HUES6 (cell line): ENCODE results near the gene PTPRS.
"Not testable (repeated sequence)": the region's sequence is repeated elsewhere in the genome, so short reads cannot be mapped to it uniquely, and the experiment has no call there.

Experiments used
- H3K27ac ChIP-seq: 2 replicates; pipeline ENCODE4 v1.7.0; 2013; ENCODE audit warnings: low read depth, mild to moderate bottlenecking, low read length, inconsistent platforms
- H3K27me3 ChIP-seq: 2 replicates; pipeline ENCODE4 v1.6.1; 2013; ENCODE audit warnings: low read length; ENCODE audit not compliant: control insufficient read depth, insufficient read depth
- H3K36me3 ChIP-seq: 2 replicates; pipeline ENCODE4 v1.6.1; 2013; ENCODE audit warnings: low read length; ENCODE audit not compliant: control insufficient read depth, insufficient read depth
- H3K4me1 ChIP-seq: 2 replicates; pipeline ENCODE4 v1.6.1; 2013; ENCODE audit warnings: low read length; ENCODE audit not compliant: control insufficient read depth, insufficient read depth
- H3K4me3 ChIP-seq: 2 replicates; pipeline ENCODE4 v1.5.1; 2013; ENCODE audit warnings: low read depth, low read length
- H3K9ac ChIP-seq: one replicate; pipeline ENCODE4 v1.6.1; 2013; ENCODE audit warnings: mild to moderate bottlenecking, low read length
- H3K9me3 ChIP-seq: 2 replicates; pipeline ENCODE4 v1.6.1; 2013; ENCODE audit warnings: low read depth, low read length; ENCODE audit not compliant: control insufficient read depth, insufficient read depth

PTPRS gene

GRCh38 chr19:5332501-5332900 lies 8.1 kb downstream of the PTPRS start:
- peaks cover 12% of the 10 kb centered on the region; the same call in 1 of the 2 replicates for H3K27me3 ChIP-seq
- no peak overlapping the region for H3K4me3 ChIP-seq
- H3K4me1 ChIP-seq: peaks cover 10% of the 10 kb centered on the region
- H3K27ac ChIP-seq: no peak overlapping the region
- no peak overlapping the region for H3K9ac ChIP-seq
- H3K9me3 ChIP-seq: no peaks in the 10 kb centered on the region
- H3K36me3 ChIP-seq: peaks cover 18% of the 10 kb centered on the region

- peaks cover 18% of the 10 kb centered on the region for H3K36me3 ChIP-seq
- no peak overlapping the region for H3K9ac ChIP-seq
- no peaks in the 10 kb centered on the region for H3K9me3 ChIP-seq
- H3K4me1 ChIP-seq: peaks cover 5% of the 10 kb centered on the region
- peaks cover 5% of the 10 kb centered on the region; the same call in 1 of the 2 replicates for H3K27me3 ChIP-seq
- no peak overlapping the region for H3K27ac ChIP-seq
- H3K4me3 ChIP-seq: no peak overlapping the region
Observed at GRCh38 chr19:5331790-5332189, 8.8 kb downstream of the PTPRS start.

GRCh38 chr19:5330307-5330720 lies 10.3 kb downstream of the PTPRS start:
- Histone ChIP-seq H3K4me3 (no peak overlapping the region), H3K9me3 (no peaks in the 10 kb centered on the region), H3K27ac (no peak overlapping the region), H3K9ac (no peak overlapping the region), H3K4me1 (no peaks in the 10 kb centered on the region), H3K27me3 (no peaks in the 10 kb centered on the region), H3K36me3 (peaks cover 18% of the 10 kb centered on the region)

GRCh38 chr19:5329141-5329540 lies 11.5 kb downstream of the PTPRS start:
- Histone ChIP-seq H3K27me3 (no peaks in the 10 kb centered on the region), H3K4me1 (no peaks in the 10 kb centered on the region), H3K4me3 (no peak overlapping the region), H3K27ac (no peak overlapping the region), H3K9me3 (no peaks in the 10 kb centered on the region), H3K36me3 (peaks cover 20% of the 10 kb centered on the region), H3K9ac (no peak overlapping the region)

GRCh38 chr19:5328407-5328806 lies 12.2 kb downstream of the PTPRS start:
- H3K36me3 ChIP-seq: peaks cover 20% of the 10 kb centered on the region
- H3K9ac ChIP-seq, H3K4me1 ChIP-seq, H3K27me3 ChIP-seq, H3K27ac ChIP-seq, H3K9me3 ChIP-seq, H3K4me3 ChIP-seq: not testable (repeated sequence)

- H3K9ac ChIP-seq: no peak overlapping the region
- no peak overlapping the region for H3K27ac ChIP-seq
- H3K4me3 ChIP-seq: no peak overlapping the region
- H3K36me3 ChIP-seq: peaks cover 19% of the 10 kb centered on the region
- H3K27me3 ChIP-seq: no peaks in the 10 kb centered on the region
- H3K4me1 ChIP-seq: 0 out of 2 replicates have a peak, but pooled peaks cover 2% of the 10 kb centered on the region
- H3K9me3 ChIP-seq: no peaks in the 10 kb centered on the region
Observed at GRCh38 chr19:5326986-5327623, 13.5 kb downstream of the PTPRS start.

- Histone ChIP-seq H3K9ac (no peak overlapping the region), H3K27ac (no peak overlapping the region), H3K36me3 (peaks cover 19% of the 10 kb centered on the region), H3K4me3 (no peak overlapping the region), H3K27me3 (no peaks in the 10 kb centered on the region), H3K9me3 (no peaks in the 10 kb centered on the region), H3K4me1 (0 out of 2 replicates have a peak, but pooled peaks cover 4% of the 10 kb centered on the region)
Observed at GRCh38 chr19:5326545-5326944, 14.1 kb downstream of the PTPRS start.

GRCh38 chr19:5324947-5325346 lies 15.7 kb downstream of the PTPRS start:
- H3K4me3 ChIP-seq: no peak overlapping the region
- no peaks in the 10 kb centered on the region for H3K27me3 ChIP-seq
- H3K27ac ChIP-seq: no peak overlapping the region
- H3K36me3 ChIP-seq: peaks cover 19% of the 10 kb centered on the region
- H3K9me3 ChIP-seq: no peaks in the 10 kb centered on the region
- no peak overlapping the region for H3K9ac ChIP-seq
- 0 out of 2 replicates have a peak, but pooled peaks cover 4% of the 10 kb centered on the region for H3K4me1 ChIP-seq

GRCh38 chr19:5323475-5323811 lies 17.2 kb downstream of the PTPRS start:
- H3K36me3 ChIP-seq: peaks cover 11% of the 10 kb centered on the region
- H3K27me3 ChIP-seq: no peaks in the 10 kb centered on the region
- H3K4me1 ChIP-seq: 0 out of 2 replicates have a peak, but pooled peaks cover 4% of the 10 kb centered on the region
- no peak overlapping the region for H3K9ac ChIP-seq
- H3K9me3 ChIP-seq: no peaks in the 10 kb centered on the region
- H3K4me3 ChIP-seq: no peak overlapping the region
- no peak overlapping the region for H3K27ac ChIP-seq

GRCh38 chr19:5321851-5322681 lies 18.5 kb downstream of the PTPRS start:
- Histone ChIP-seq H3K27me3 (no peaks in the 10 kb centered on the region), H3K9me3 (no peaks in the 10 kb centered on the region), H3K4me1 (0 out of 2 replicates have a peak, but pooled peaks cover 4% of the 10 kb centered on the region), H3K36me3 (peaks cover 9% of the 10 kb centered on the region; the same call in 1 of the 2 replicates), H3K4me3 (no peak overlapping the region), H3K9ac (no peak overlapping the region), H3K27ac (no peak overlapping the region)

- Histone ChIP-seq H3K4me1 (0 out of 2 replicates have a peak, but pooled peaks cover 4% of the 10 kb centered on the region), H3K9me3 (no peaks in the 10 kb centered on the region), H3K36me3 (peaks cover 9% of the 10 kb centered on the region; the same call in 1 of the 2 replicates), H3K27ac (no peak overlapping the region), H3K9ac (no peak overlapping the region), H3K27me3 (no peaks in the 10 kb centered on the region), H3K4me3 (no peak overlapping the region)
Observed at GRCh38 chr19:5321066-5321642, 19.5 kb downstream of the PTPRS start.
